DND-41 (cell line): Measurements from ENCODE around the gene COL2A1.
"Not testable (repeated sequence)": the region's sequence is repeated elsewhere in the genome, so short reads cannot be mapped to it uniquely, and the experiment has no call there.

Experiments
- ATAC-seq: fragments of 200-7000 bp; cut with Tn5 transposase; 3 replicates; pipeline ENCODE4 v1.9.1; 2021; ENCODE audit warnings: low read depth; ENCODE audit not compliant: insufficient read depth
- DNase-seq: peaks from one replicate; pipeline ENCODE4 v3.0.0-alpha.2; 2020
- H2AFZ ChIP-seq: 2 replicates; pipeline ENCODE4 v1.6.0; 2012; ENCODE audit warnings: low read depth, low read length
- H3K27ac ChIP-seq: 2 replicates; pipeline ENCODE4 v1.5.1; 2012; ENCODE audit warnings: low read length, inconsistent platforms
- H3K27me3 ChIP-seq: fragments of 200-600 bp; sonication (generic); 2 replicates; pipeline ENCODE4 v1.6.0; 2012; ENCODE audit warnings: low read length, mild to moderate bottlenecking, inconsistent platforms; ENCODE audit not compliant: insufficient read depth, poor library complexity
- H3K36me3 ChIP-seq: 2 replicates; pipeline ENCODE4 v1.5.1; 2012; ENCODE audit warnings: low read length, inconsistent platforms; ENCODE audit not compliant: insufficient read depth
- H3K4me1 ChIP-seq: 2 replicates; pipeline ENCODE4 v1.5.1; 2012; ENCODE audit warnings: mild to moderate bottlenecking, low read length; ENCODE audit not compliant: insufficient read depth
- H3K4me2 ChIP-seq: 2 replicates; pipeline ENCODE4 v1.6.0; 2012; ENCODE audit warnings: mild to moderate bottlenecking, moderate library complexity, low read length, inconsistent platforms; ENCODE audit not compliant: insufficient read depth
- H3K4me3 ChIP-seq, 2 experiments: fragments of 200-600 bp in 1 of 2; shearing (Covaris generic) in 1 of 2; 2 replicates each; pipeline ENCODE4 v1.5.1; 2012 to 2016; ENCODE audit warnings: inconsistent platforms in 2 of 2, low read length in 2 of 2, mild to moderate bottlenecking in 2 of 2, low read depth in 1 of 2, moderate library complexity in 1 of 2
- H3K79me2 ChIP-seq: 2 replicates; pipeline ENCODE4 v1.6.0; 2012; ENCODE audit warnings: low read length, inconsistent platforms; ENCODE audit not compliant: insufficient read depth
- H3K9ac ChIP-seq: 2 replicates; pipeline ENCODE4 v1.6.0; 2012; ENCODE audit warnings: low read depth, mild to moderate bottlenecking, inconsistent platforms, low read length, moderate library complexity
- H3K9me3 ChIP-seq: 2 replicates; pipeline ENCODE4 v1.5.1; 2012; ENCODE audit warnings: low read length, moderate library complexity, mild to moderate bottlenecking, inconsistent platforms; ENCODE audit not compliant: insufficient read depth, severe bottlenecking
- H4K20me1 ChIP-seq: 2 replicates; pipeline ENCODE4 v1.6.0; 2012; ENCODE audit warnings: low read length; ENCODE audit not compliant: insufficient read depth
- EZH2 ChIP-seq: IDR thresholded peaks from 3 replicates; pipeline ENCODE4 v1.6.1; 2012; ENCODE audit warnings: borderline replicate concordance, low read depth, mild to moderate bottlenecking, moderate library complexity, low read length, inconsistent platforms; ENCODE audit not compliant: severe bottlenecking
- TF ChIP-seq, protein P1 (sequence below): IDR thresholded peaks from 2 replicates; pipeline ENCODE4 v1.5.1; 2012; ENCODE audit warnings: borderline replicate concordance, low read length, moderate library complexity, mild to moderate bottlenecking; ENCODE audit not compliant: poor library complexity, severe bottlenecking; ENCODE audit errors: extremely low read depth

COL2A1 gene

DNA sequence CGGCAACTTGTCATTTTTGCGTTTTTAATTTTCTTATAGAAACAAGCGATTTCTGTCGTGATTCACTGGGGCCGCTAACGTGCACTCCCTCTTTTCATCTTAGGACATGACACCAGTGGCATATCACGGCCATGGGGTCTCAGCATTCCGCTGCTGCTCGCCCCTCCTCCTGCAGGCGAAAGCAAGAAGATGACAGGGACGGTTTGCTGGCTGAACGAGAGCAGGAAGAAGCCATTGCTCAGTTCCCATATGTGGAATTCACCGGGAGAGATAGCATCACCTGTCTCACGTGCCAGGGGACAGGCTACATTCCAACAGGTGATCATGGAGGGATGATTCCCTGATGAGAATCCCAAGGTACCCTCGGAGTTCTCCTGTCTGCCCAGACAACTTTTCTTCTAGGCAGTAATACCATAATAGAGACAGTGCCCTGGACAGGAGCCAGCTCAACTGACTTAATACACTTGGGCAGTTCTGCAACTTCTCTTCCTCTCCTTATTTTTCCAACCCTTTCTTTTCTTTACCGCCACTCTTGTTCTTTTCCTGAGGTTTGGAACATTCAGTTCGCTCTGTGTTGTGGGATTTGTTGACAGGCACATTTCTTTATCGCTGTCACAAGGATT, 40.1 kb downstream of the COL2A1 start:
- TF ChIP-seq, protein P1, sequence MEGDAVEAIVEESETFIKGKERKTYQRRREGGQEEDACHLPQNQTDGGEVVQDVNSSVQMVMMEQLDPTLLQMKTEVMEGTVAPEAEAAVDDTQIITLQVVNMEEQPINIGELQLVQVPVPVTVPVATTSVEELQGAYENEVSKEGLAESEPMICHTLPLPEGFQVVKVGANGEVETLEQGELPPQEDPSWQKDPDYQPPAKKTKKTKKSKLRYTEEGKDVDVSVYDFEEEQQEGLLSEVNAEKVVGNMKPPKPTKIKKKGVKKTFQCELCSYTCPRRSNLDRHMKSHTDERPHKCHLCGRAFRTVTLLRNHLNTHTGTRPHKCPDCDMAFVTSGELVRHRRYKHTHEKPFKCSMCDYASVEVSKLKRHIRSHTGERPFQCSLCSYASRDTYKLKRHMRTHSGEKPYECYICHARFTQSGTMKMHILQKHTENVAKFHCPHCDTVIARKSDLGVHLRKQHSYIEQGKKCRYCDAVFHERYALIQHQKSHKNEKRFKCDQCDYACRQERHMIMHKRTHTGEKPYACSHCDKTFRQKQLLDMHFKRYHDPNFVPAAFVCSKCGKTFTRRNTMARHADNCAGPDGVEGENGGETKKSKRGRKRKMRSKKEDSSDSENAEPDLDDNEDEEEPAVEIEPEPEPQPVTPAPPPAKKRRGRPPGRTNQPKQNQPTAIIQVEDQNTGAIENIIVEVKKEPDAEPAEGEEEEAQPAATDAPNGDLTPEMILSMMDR, result no peak
- TF ChIP-seq EZH2, result no peak
- Histone ChIP-seq H3K9ac (peak overlapping the region; percentile 84), H3K27ac (peak overlapping the region; percentile 86), H3K36me3 (peaks cover 52% of the 10 kb centered on the region), H3K9me3 (peaks cover 2% of the 10 kb centered on the region), H3K4me2 (peak overlapping the region; percentile 95), H3K79me2 (peaks cover 26% of the 10 kb centered on the region), H4K20me1 (peaks cover 18% of the 10 kb centered on the region; the same call in 1 of the 2 replicates), H3K27me3 (peaks cover 3% of the 10 kb centered on the region), H2AFZ (peak overlapping the region; percentile 97), H3K4me1 (peaks cover 32% of the 10 kb centered on the region), H3K4me3 (peak overlapping the region; percentile 86 to 89)
- DNase-seq, result peak; percentile 43
- ATAC-seq, result peak; percentile 25

GRCh38 chr12:47963340-47964040, 40.8 kb downstream of the COL2A1 start, which contains the start of gene TMEM106C:
TMEM106C (plus strand) TSS chr12:47963596; CDS start chr12:47964237, 641 bp downstream.
- peaks cover 3% of the 10 kb centered on the region for H3K27me3 ChIP-seq
- ATAC-seq, result peak; percentile 90
- peak within 1 kb of the TSS; percentile 86 for H3K27ac ChIP-seq
- peaks cover 18% of the 10 kb centered on the region; the same call in 1 of the 2 replicates for H4K20me1 ChIP-seq
- TF ChIP-seq, protein P1, result peak; percentile 97
- no peak for TF ChIP-seq EZH2
- H3K79me2 ChIP-seq, result peaks cover 26% of the 10 kb centered on the region
- peaks cover 45% of the 10 kb centered on the region for H3K36me3 ChIP-seq
- peak within 1 kb of the TSS; percentile 95 for H3K4me2 ChIP-seq
- DNase-seq, result peak; percentile 92
- H3K9me3 ChIP-seq, result peaks cover 2% of the 10 kb centered on the region
- peak within 1 kb of the TSS; percentile 84 for H3K9ac ChIP-seq
- H3K4me3 ChIP-seq, result peak within 1 kb of the TSS; percentile 86 to 89
- H2AFZ ChIP-seq, result peak within 1 kb of the TSS; percentile 97
- H3K4me1 ChIP-seq, result peaks cover 32% of the 10 kb centered on the region

DNA sequence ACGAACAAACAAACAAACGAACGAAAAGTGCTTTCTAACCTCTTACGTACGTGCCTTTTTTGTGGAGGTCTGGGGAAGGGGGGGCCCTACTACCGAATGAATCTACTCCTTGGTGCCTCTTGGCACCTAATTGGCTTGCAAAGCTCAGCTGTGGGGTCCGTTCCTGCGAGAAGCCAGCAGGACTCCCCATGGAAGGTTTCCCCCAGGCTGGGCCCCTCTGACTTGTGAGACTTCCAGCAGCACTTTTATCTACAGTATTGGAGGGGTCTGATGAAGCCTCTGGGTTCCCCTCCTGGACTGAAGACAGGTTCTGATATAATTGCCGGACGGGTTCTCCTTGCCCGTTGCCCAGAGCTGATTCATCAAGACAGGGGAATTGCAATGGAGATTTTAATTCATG, 42.1 kb downstream of the COL2A1 start:
- Histone ChIP-seq H3K79me2 (peaks cover 26% of the 10 kb centered on the region), H3K36me3 (peaks cover 32% of the 10 kb centered on the region), H3K9ac (no peak overlapping the region), H3K4me2 (no peak overlapping the region), H3K27ac (no peak overlapping the region), H3K9me3 (peaks cover 8% of the 10 kb centered on the region), H3K4me3 (no peak overlapping the region), H4K20me1 (peaks cover 18% of the 10 kb centered on the region; the same call in 1 of the 2 replicates), H3K4me1 (peaks cover 32% of the 10 kb centered on the region), H3K27me3 (peaks cover 3% of the 10 kb centered on the region), H2AFZ (no peak overlapping the region; the same call in 1 of the 2 replicates)
- ATAC-seq (no peak), DNase-seq (no peak)
- no peak for TF ChIP-seq EZH2
- TF ChIP-seq, protein P1, result no peak

- not testable (repeated sequence) for H3K27me3 ChIP-seq, H3K4me3 ChIP-seq, H3K27ac ChIP-seq, H2AFZ ChIP-seq, H3K9me3 ChIP-seq, H4K20me1 ChIP-seq, H3K4me1 ChIP-seq, H3K36me3 ChIP-seq, DNase-seq, H3K9ac ChIP-seq, H3K4me2 ChIP-seq, H3K79me2 ChIP-seq, ATAC-seq
Observed at GRCh38 chr12:47957671-47958070, 46.6 kb downstream of the COL2A1 start.
